ENCODE data around the gene STX11.

STX11 gene

DNA sequence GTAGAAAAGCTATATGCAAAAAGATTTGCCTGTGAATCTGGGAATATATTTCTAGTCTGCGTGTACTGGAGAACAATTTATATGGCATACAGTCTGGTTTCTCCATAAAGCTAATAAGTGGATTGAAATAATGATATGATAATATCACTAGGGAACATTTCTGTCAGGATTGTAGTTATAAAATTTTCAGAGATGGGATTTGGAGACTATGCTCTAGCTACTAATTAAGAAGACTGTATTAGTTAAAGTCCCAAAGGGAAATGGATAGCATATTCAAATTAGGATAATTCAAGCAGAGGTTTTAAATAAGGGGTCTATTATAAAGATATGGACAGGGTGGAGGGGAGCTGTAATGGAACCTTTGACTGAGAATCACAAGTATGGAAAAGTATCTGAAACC is 7.2 kb upstream of the STX11 start:
- no peak for DNase-seq
- no peak overlapping the region for H3K27ac ChIP-seq
- no peaks in the 10 kb centered on the region for H3K9me3 ChIP-seq (ENCODE audit: severe bottlenecking)
- no peaks in the 10 kb centered on the region for H3K27me3 ChIP-seq (ENCODE audit: insufficient read depth, low read depth, severe bottlenecking)
- TF ChIP-seq, protein P1, sequence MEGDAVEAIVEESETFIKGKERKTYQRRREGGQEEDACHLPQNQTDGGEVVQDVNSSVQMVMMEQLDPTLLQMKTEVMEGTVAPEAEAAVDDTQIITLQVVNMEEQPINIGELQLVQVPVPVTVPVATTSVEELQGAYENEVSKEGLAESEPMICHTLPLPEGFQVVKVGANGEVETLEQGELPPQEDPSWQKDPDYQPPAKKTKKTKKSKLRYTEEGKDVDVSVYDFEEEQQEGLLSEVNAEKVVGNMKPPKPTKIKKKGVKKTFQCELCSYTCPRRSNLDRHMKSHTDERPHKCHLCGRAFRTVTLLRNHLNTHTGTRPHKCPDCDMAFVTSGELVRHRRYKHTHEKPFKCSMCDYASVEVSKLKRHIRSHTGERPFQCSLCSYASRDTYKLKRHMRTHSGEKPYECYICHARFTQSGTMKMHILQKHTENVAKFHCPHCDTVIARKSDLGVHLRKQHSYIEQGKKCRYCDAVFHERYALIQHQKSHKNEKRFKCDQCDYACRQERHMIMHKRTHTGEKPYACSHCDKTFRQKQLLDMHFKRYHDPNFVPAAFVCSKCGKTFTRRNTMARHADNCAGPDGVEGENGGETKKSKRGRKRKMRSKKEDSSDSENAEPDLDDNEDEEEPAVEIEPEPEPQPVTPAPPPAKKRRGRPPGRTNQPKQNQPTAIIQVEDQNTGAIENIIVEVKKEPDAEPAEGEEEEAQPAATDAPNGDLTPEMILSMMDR (IDR thresholded peaks at IDR 0.05; ENCODE audit: low read depth, low read length): no peak
- no peaks in the 10 kb centered on the region for H3K36me3 ChIP-seq
- H3K4me3 ChIP-seq (ENCODE audit: low read depth, low read length): no peak overlapping the region

- Histone ChIP-seq H3K4me3 (ENCODE audit: low read depth, low read length) (no peak overlapping the region), H3K9me3 (ENCODE audit: severe bottlenecking) (no peaks in the 10 kb centered on the region), H3K27ac (no peak overlapping the region), H3K36me3 (no peaks in the 10 kb centered on the region), H3K27me3 (ENCODE audit: insufficient read depth, low read depth, severe bottlenecking) (no peaks in the 10 kb centered on the region)
- TF ChIP-seq, protein P1 (IDR thresholded peaks at IDR 0.05; ENCODE audit: low read depth, low read length): no peak
- no peak for DNase-seq
These were observed 6.4 kb upstream of the STX11 start for GRCh38 chr6:144143878-144144277.

GRCh38 chr6:144144996-144145395 is 5.3 kb upstream of the STX11 start:
- Histone ChIP-seq H3K27ac (no peak overlapping the region), H3K4me3 (ENCODE audit: low read depth, low read length) (no peak overlapping the region), H3K36me3 (no peaks in the 10 kb centered on the region), H3K9me3 (ENCODE audit: severe bottlenecking) (no peaks in the 10 kb centered on the region), H3K27me3 (ENCODE audit: insufficient read depth, low read depth, severe bottlenecking) (peaks cover 8% of the 10 kb centered on the region)
- TF ChIP-seq, protein P1 (IDR thresholded peaks at IDR 0.05; ENCODE audit: low read depth, low read length): no peak
- DNase-seq: no peak

DNA sequence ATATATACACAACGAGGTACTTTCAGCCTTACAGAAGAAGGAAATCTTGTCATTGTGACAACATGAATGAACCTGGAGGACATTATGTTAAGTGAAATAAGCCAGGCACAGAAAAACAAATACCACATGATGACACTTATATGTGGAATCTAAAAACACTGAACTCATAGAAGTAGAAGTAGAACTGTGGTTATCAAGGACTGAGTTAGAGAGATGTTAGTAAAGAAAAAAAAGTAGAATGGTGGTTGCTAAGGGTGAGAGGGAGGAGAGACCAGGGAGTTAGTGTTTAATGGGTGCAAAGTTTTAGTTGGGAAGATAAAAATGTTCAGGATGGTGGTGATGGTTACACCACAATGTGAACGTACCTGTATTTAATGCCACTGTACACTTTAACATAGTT is 4.8 kb upstream of the STX11 start:
- H3K4me3 ChIP-seq (ENCODE audit: low read depth, low read length): no peak overlapping the region
- no peaks in the 10 kb centered on the region for H3K9me3 ChIP-seq (ENCODE audit: severe bottlenecking)
- peaks cover 8% of the 10 kb centered on the region for H3K27me3 ChIP-seq (ENCODE audit: insufficient read depth, low read depth, severe bottlenecking)
- DNase-seq: no peak
- TF ChIP-seq, protein P1 (IDR thresholded peaks at IDR 0.05; ENCODE audit: low read depth, low read length): no peak
- no peaks in the 10 kb centered on the region for H3K36me3 ChIP-seq
- no peak overlapping the region for H3K27ac ChIP-seq

DNA sequence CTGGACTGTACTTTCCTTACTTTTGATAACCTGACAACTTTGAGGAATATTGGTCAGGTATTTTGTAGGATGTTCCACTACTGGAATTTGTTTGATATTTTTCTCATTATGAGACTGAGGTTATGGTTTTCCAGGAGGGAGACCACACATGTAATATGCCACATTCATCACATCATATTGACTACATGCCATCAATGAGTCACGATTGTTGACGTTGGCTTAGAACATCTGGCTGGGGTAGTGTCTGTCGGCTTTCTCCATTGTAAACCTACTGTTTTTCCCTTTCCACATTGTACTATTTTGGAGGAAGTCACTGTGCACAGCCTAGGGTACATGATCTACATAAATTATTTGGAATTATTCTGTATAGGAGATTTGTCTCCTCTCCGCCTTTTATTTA is 1.4 kb upstream of the STX11 start:
- H3K9me3 ChIP-seq (ENCODE audit: severe bottlenecking): no peaks in the 10 kb centered on the region
- DNase-seq: no peak
- H3K4me3 ChIP-seq (ENCODE audit: low read depth, low read length): no peak overlapping the region
- TF ChIP-seq, protein P1 (IDR thresholded peaks at IDR 0.05; ENCODE audit: low read depth, low read length): no peak
- H3K27me3 ChIP-seq (ENCODE audit: insufficient read depth, low read depth, severe bottlenecking): peaks cover 13% of the 10 kb centered on the region
- no peak overlapping the region for H3K27ac ChIP-seq
- no peaks in the 10 kb centered on the region for H3K36me3 ChIP-seq

GRCh38 chr6:144149558-144149893 is 791 bp upstream of the STX11 start:
- no peaks in the 10 kb centered on the region for H3K9me3 ChIP-seq (ENCODE audit: severe bottlenecking)
- H3K27ac ChIP-seq: no peak overlapping the region
- TF ChIP-seq, protein P1 (IDR thresholded peaks at IDR 0.05; ENCODE audit: low read depth, low read length): no peak
- H3K36me3 ChIP-seq: no peaks in the 10 kb centered on the region
- peaks cover 13% of the 10 kb centered on the region for H3K27me3 ChIP-seq (ENCODE audit: insufficient read depth, low read depth, severe bottlenecking)
- peak overlapping the region; percentile 51 for H3K4me3 ChIP-seq (ENCODE audit: low read depth, low read length)
- no peak for DNase-seq
